ENCODE data around the gene SCARB1.

DNA sequence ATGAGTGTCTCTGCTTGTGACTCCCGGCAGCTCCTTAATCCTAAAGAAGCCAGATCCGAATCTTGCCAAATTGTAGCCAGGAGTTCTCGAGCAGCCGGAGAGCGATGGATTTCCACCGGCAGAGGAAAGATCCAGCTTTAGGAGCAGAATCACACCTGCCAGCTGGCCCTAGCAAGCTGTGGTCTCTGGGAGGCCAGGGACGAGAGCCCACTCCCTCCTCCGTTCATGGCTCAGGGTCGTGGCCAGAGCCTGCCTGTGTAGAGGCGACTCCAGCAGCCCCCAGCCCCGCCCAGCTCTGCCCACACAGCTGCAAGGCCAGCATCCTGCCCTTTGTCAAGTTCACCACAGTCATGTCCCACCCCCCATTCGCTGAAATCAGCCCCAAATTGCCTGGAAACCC, 121.0 kb downstream of the SCARB1 start:
- TF ChIP-seq EZH2phosphoT487 (IDR thresholded peaks at IDR 0.05; ENCODE audit: insufficient read depth, low read depth), result no peak
- no peak for TF ChIP-seq EZH2 (IDR thresholded peaks at IDR 0.05; ENCODE audit: insufficient read depth, poor library complexity, severe bottlenecking)
